HEK293 (cell line): ENCODE measurements around the gene MTCH1.
A peak's percentile ranks its signal among the peaks of the same experiment; 100 is the strongest.

Source experiments
- CTCF ChIA-PET: fragments of 350-600 bp; formaldehyde crosslinking; extraction: SDS; loops from one replicate; lab custom pipeline; 2021; ENCODE audit warnings: antibody characterized with exemption; lab: Yijun Ruan, JAX
- POLR2A ChIA-PET: fragments of 300-600 bp; formaldehyde crosslinking; extraction: SDS; loops from one replicate; lab custom pipeline; 2020; ENCODE audit warnings: antibody characterized with exemption, inconsistent platforms; lab: Yijun Ruan, JAX
- H3K27ac ChIP-seq: fragments of 200-500 bp; sonication (Bioruptor generic); 2 replicates; pipeline ENCODE4 v1.5.1; 2014; ENCODE audit warnings: low read depth, low read length, control low read depth, inconsistent platforms; ENCODE audit errors: extremely low read depth
- H3K36me3 ChIP-seq, 2 experiments: fragments of 200-500 bp in 1 of 2; sonication (Bioruptor generic) in 1 of 2; 1 replicate in 1 of 2; 2 replicates in 1 of 2; pipeline ENCODE4 v1.5.1; 2014 to 2017; ENCODE audit warnings: inconsistent platforms in 2 of 2, low read length in 2 of 2; ENCODE audit not compliant: control insufficient read depth in 2 of 2, insufficient read depth in 1 of 2
- H3K4me1 ChIP-seq: fragments of 200-500 bp; sonication (Bioruptor generic); 2 replicates; pipeline ENCODE4 v1.5.1; 2014; ENCODE audit warnings: mild to moderate bottlenecking, low read length, inconsistent platforms; ENCODE audit not compliant: control insufficient read depth, insufficient read depth
- H3K4me3 ChIP-seq: 2 replicates; pipeline ENCODE4 v1.5.1; 2011; ENCODE audit warnings: low read depth, mild to moderate bottlenecking, control low read depth, low read length, moderate library complexity
- H3K9me3 ChIP-seq: fragments of 200-500 bp; sonication (Bioruptor generic); 2 replicates; pipeline ENCODE4 v1.5.1; 2014; ENCODE audit warnings: low read depth, low read length, inconsistent platforms; ENCODE audit not compliant: control insufficient read depth, insufficient read depth
- EGR2 ChIP-seq: fragments of 450-650 bp; formaldehyde crosslinking; IDR thresholded peaks from 2 replicates; pipeline ENCODE4 v1.5.1; 2016; ENCODE audit warnings: low read depth, missing biosample characterization, missing genetic modification characterization
- FEZF1 ChIP-seq: fragments of 450-650 bp; formaldehyde crosslinking; IDR thresholded peaks from 2 replicates; pipeline ENCODE4 v1.5.1; 2016; ENCODE audit warnings: missing biosample characterization, missing genetic modification characterization
- GLIS1 ChIP-seq: fragments of 450-650 bp; formaldehyde crosslinking; IDR thresholded peaks from 2 replicates; pipeline ENCODE4 v1.5.1; 2016; ENCODE audit warnings: missing biosample characterization, missing genetic modification characterization
- GLIS2 ChIP-seq: fragments of 450-650 bp; formaldehyde crosslinking; IDR thresholded peaks from 2 replicates; pipeline ENCODE4 v1.5.1; 2016; ENCODE audit warnings: missing biosample characterization, missing genetic modification characterization
- KLF9 ChIP-seq: fragments of 450-650 bp; formaldehyde crosslinking; IDR thresholded peaks from 2 replicates; pipeline ENCODE4 v1.5.1; 2016; ENCODE audit warnings: missing biosample characterization, missing genetic modification characterization, low read depth
- MYNN ChIP-seq: fragments of 450-650 bp; formaldehyde crosslinking; IDR thresholded peaks from 2 replicates; pipeline ENCODE4 v1.5.1; 2016; ENCODE audit warnings: missing biosample characterization, missing genetic modification characterization, borderline replicate concordance
- SP2 ChIP-seq: fragments of 450-650 bp; formaldehyde crosslinking; IDR thresholded peaks from 2 replicates; pipeline ENCODE4 v1.5.1; 2016; ENCODE audit warnings: missing biosample characterization, missing genetic modification characterization
- ZBTB17 ChIP-seq: fragments of 450-650 bp; formaldehyde crosslinking; IDR thresholded peaks from 2 replicates; pipeline ENCODE4 v1.5.1; 2016; ENCODE audit warnings: missing biosample characterization, missing genetic modification characterization
- ZBTB20 ChIP-seq: fragments of 450-650 bp; formaldehyde crosslinking; IDR thresholded peaks from 2 replicates; pipeline ENCODE4 v1.5.1; 2016; ENCODE audit warnings: missing biosample characterization, missing genetic modification characterization
- ZFHX2 ChIP-seq: fragments of 450-650 bp; formaldehyde crosslinking; conservative IDR thresholded peaks from 2 replicates; pipeline ENCODE4 v1.5.1; 2016; ENCODE audit warnings: missing biosample characterization, missing genetic modification characterization
- ZIC2 ChIP-seq: fragments of 450-650 bp; formaldehyde crosslinking; IDR thresholded peaks from 2 replicates; pipeline ENCODE4 v1.5.1; 2016; ENCODE audit warnings: missing biosample characterization, missing genetic modification characterization
- ZNF133 ChIP-seq: fragments of 450-650 bp; formaldehyde crosslinking; IDR thresholded peaks from 2 replicates; pipeline ENCODE4 v1.5.1; 2016; ENCODE audit warnings: missing biosample characterization, missing genetic modification characterization
- ZNF335 ChIP-seq: fragments of 450-650 bp; formaldehyde crosslinking; conservative IDR thresholded peaks from 2 replicates; pipeline ENCODE4 v1.5.1; 2016; ENCODE audit warnings: missing biosample characterization, missing genetic modification characterization
- ZNF341 ChIP-seq: fragments of 450-650 bp; formaldehyde crosslinking; IDR thresholded peaks from 2 replicates; pipeline ENCODE4; 2016; ENCODE audit warnings: low read depth, missing biosample characterization, missing genetic modification characterization
- ZNF394 ChIP-seq: fragments of 450-650 bp; formaldehyde crosslinking; IDR thresholded peaks from 2 replicates; pipeline ENCODE4 v1.5.1; 2016; ENCODE audit warnings: missing biosample characterization, missing genetic modification characterization, mild to moderate bottlenecking, moderate library complexity, borderline replicate concordance
- ZNF600 ChIP-seq: fragments of 450-650 bp; formaldehyde crosslinking; IDR thresholded peaks from 2 replicates; pipeline ENCODE4 v1.5.1; 2016; ENCODE audit warnings: missing biosample characterization, missing genetic modification characterization
- ZNF791 ChIP-seq: fragments of 450-650 bp; formaldehyde crosslinking; IDR thresholded peaks from 2 replicates; pipeline ENCODE4 v1.5.1; 2016; ENCODE audit warnings: missing biosample characterization, missing genetic modification characterization
- TF ChIP-seq, protein P1 (sequence below): fragments of 450-650 bp; formaldehyde crosslinking; IDR thresholded peaks from 2 replicates; pipeline ENCODE4 v1.5.1; 2016; ENCODE audit warnings: missing biosample characterization, missing genetic modification characterization

The MTCH1 gene

DNA sequence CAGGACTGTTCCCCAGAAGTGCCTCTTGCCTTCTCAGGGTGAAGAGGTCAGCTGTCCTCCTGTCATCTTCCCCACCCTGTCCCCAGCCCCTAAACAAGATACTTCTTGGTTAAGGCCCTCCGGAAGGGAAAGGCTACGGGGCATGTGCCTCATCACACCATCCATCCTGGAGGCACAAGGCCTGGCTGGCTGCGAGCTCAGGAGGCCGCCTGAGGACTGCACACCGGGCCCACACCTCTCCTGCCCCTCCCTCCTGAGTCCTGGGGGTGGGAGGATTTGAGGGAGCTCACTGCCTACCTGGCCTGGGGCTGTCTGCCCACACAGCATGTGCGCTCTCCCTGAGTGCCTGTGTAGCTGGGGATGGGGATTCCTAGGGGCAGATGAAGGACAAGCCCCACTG lies 21.6 kb downstream of the MTCH1 start (continued):
- 0 out of 2 replicates have a peak, but pooled peaks have one; percentile 11 for TF ChIP-seq ZIC2 (tag by site-specific recombination)
- TF ChIP-seq ZNF791 = no peak
- TF ChIP-seq ZNF341 (tag by site-specific recombination) = no peak

DNA sequence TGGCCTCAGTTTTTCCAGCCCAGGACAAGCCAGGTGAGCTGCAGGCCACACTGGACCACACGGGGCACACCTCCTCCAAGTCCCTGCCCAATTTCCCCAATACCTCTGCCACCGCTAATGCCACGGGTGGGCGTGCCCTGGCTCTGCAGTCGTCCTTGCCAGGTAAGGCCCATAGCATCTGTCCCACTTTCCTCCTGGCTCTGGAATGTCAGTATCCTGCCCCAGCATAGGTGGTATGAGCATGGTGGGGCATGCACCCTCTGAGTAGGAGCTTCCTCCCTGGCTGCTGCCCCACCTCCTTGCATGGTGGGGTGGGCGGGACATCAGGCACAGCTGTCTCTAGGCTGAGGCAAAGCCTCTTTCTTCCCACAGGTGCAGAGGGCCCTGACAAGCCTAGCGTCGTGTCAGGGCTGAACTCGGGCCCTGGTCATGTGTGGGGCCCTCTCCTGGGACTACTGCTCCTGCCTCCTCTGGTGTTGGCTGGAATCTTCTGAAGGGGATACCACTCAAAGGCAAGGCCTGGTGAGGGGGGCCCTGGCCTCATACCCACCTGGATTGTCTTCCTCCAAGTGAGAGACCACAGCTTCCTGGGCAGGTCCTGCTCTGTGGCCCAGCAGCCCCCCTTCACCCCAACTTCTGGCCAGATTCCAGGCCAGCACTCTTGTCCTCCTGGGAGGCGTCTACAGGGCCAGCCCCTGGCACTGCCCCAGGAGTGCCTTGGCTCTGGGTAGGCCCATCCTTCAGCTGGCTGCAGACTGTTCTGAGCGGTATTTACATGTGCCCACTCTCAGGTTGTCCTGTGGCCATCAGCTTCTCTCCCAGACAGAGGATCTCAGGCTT lies 22.3 kb downstream of the MTCH1 start:
- peaks cover 0 to 18% of the 10 kb centered on the region in 2 experiments; a peak in 1 of 3 replicates for H3K36me3 ChIP-seq
- no peaks in the 10 kb centered on the region for H3K4me1 ChIP-seq
- H3K9me3 ChIP-seq = no peaks in the 10 kb centered on the region
- no peak overlapping the region for H3K4me3 ChIP-seq
- ChIA-PET CTCF (interaction anchor here (0.5 to 1.7 kb wide), 5 partner anchors 28 to 349 kb away, joined by 3 to 7 read pairs (median 5); no protein-coding TSS in a partner anchor), POLR2A (interaction anchor here (0.7 kb wide), 1 partner anchor 89 kb away, joined by 5 read pairs; no protein-coding TSS in a partner anchor)
- H3K27ac ChIP-seq = no peak overlapping the region
- TF ChIP-seq ZNF394 (tag by site-specific recombination) = no peak
- TF ChIP-seq SP2 (tag by site-specific recombination) = peak; percentile 29; the same call in 1 of the 2 replicates
- peak; percentile 53; the same call in 1 of the 2 replicates for TF ChIP-seq ZFHX2 (tag by site-specific recombination)
- TF ChIP-seq KLF9 (tag by site-specific recombination) = peak; percentile 51; the same call in 1 of the 2 replicates
- TF ChIP-seq ZBTB20 (tag by site-specific recombination) = no peak
- peak; percentile 16; the same call in 1 of the 2 replicates for TF ChIP-seq EGR2
- 0 out of 2 replicates have a peak, but pooled peaks have one; percentile 8 for TF ChIP-seq GLIS1 (tag by site-specific recombination)
- no peak for TF ChIP-seq ZNF133 (tag by site-specific recombination)
- peak; percentile 51 for TF ChIP-seq ZNF600 (tag by site-specific recombination)
- TF ChIP-seq GLIS2 (tag by site-specific recombination) = peak; percentile 45; the same call in 1 of the 2 replicates

DNA sequence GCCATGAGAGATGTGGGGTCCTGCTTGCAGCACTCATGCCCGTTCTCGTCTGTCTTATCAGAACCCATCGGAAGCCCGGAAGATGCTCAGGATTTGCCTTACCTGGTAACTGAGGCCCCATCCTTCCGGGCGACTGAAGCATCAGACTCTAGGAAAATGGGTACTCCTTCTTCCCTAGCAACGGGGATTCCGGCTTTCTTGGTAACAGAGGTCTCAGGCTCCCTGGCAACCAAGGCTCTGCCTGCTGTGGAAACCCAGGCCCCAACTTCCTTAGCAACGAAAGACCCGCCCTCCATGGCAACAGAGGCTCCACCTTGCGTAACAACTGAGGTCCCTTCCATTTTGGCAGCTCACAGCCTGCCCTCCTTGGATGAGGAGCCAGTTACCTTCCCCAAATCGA lies 23.1 kb downstream of the MTCH1 start:
- TF ChIP-seq, protein P1, sequence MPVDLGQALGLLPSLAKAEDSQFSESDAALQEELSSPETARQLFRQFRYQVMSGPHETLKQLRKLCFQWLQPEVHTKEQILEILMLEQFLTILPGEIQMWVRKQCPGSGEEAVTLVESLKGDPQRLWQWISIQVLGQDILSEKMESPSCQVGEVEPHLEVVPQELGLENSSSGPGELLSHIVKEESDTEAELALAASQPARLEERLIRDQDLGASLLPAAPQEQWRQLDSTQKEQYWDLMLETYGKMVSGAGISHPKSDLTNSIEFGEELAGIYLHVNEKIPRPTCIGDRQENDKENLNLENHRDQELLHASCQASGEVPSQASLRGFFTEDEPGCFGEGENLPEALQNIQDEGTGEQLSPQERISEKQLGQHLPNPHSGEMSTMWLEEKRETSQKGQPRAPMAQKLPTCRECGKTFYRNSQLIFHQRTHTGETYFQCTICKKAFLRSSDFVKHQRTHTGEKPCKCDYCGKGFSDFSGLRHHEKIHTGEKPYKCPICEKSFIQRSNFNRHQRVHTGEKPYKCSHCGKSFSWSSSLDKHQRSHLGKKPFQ (tag by site-specific recombination) = no peak
- peak; percentile 56 for TF ChIP-seq ZNF335
- TF ChIP-seq MYNN (tag by site-specific recombination) = peak; percentile 82
- peak; percentile 17; the same call in 1 of the 2 replicates for TF ChIP-seq ZBTB17 (tag by site-specific recombination)
- no peak for TF ChIP-seq FEZF1 (tag by site-specific recombination)
- no peak for TF ChIP-seq ZIC2 (tag by site-specific recombination)
- peak; percentile 26 for TF ChIP-seq SP2 (tag by site-specific recombination)
- no peaks in the 10 kb centered on the region for H3K4me1 ChIP-seq
- ChIA-PET CTCF (interaction anchor here (0.6 kb wide), 1 partner anchor 98 kb away, joined by 5 read pairs; no protein-coding TSS in a partner anchor), POLR2A (no interaction called here)
- H3K36me3 ChIP-seq = peaks cover 0 to 10% of the 10 kb centered on the region in 2 experiments; a peak in 1 of 3 replicates
- no peak overlapping the region for H3K27ac ChIP-seq
- no peaks in the 10 kb centered on the region for H3K9me3 ChIP-seq
- no peak overlapping the region for H3K4me3 ChIP-seq
